Fibroblast of lung (primary cell): ENCODE results near the gene TMEM178B.

Source experiments
- CTCF ChIP-seq, 2 donors: IDR thresholded peaks in 1 of 2; conservative IDR thresholded peaks in 1 of 2; 1 replicate in 1 of 2; 2 replicates in 1 of 2; pipeline ENCODE4 v1.5.1; 2011 to 2012; ENCODE audit warnings: low read length in 2 of 2, control low read depth in 1 of 2, inconsistent platforms in 1 of 2, low read depth in 1 of 2, mild to moderate bottlenecking in 1 of 2
- EZH2 ChIP-seq: IDR thresholded peaks from 2 replicates; pipeline ENCODE4 v1.5.1; 2012; ENCODE audit warnings: low read length, control low read depth, mild to moderate bottlenecking; ENCODE audit errors: missing control alignments

DNA sequence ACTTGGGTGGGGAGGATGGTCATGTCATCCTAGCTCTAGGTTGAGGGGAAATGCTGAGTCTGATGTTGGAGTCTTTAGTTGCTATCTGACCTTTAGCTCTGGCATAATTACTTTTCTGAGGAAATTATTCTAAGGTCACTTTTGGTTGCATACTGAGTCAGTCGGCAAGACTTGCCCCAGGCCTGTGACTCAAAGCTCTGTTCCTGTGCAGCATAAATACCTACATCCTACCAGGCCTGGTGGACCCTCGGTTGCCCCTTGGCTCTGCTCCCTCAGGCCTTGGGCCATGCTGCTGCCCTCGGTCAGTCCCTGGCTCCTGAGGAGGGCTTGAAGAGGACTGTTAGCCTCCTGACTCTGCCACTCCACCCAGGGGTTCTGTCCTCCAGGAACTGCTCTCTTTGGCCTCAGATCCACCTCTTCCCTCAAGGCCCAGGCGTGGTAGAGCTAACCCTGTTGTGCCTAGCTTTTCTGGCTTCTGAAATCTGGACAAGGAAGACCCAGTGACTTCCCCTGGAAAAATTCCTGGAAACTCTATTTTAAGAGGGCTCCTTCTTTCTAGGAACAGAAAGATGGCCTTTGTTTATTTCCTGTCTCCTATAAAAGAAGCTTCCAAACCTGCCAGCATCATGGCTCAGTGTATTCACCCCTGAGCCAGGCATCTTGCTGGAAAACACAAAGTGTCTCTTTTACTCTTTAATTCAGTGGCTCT is 71.2 kb downstream of the TMEM178B start:
- TF ChIP-seq CTCF (conservative IDR thresholded peaks at IDR 0.05 in 1 of 2, IDR thresholded peaks at IDR 0.05 in 1 of 2; ENCODE audit: low read depth in 1 of 2, low read length in 2 of 2) (no peak), EZH2 (no peak)
